H1 (cell line): Measurements from ENCODE around the gene SYT17. TPM values are rescaled to one million over a fixed set of nuclear protein-coding genes. Genes with fewer than 3 reads are reported as not detected.

ENCODE experiments used
- EP300 ChIP-seq, 2 experiments: IDR thresholded peaks; 1 replicate in 1 of 2; 2 replicates in 1 of 2; pipeline ENCODE4 v1.6.1; 2011 to 2012; ENCODE audit warnings: low read depth in 2 of 2, low read length in 2 of 2, mild to moderate bottlenecking in 2 of 2, borderline replicate concordance in 1 of 2, inconsistent platforms in 1 of 2, moderate library complexity in 1 of 2
- MAFK ChIP-seq: IDR thresholded peaks from 2 replicates; pipeline ENCODE4 v1.6.1; 2012; ENCODE audit warnings: low read depth, mild to moderate bottlenecking, improper control_type of control experiment, low read length
- SIN3A ChIP-seq, 2 experiments: IDR thresholded peaks in 1 of 2; conservative IDR thresholded peaks in 1 of 2; 2 replicates each; pipeline ENCODE4 v1.6.1; 2011 to 2012; ENCODE audit warnings: low read length in 2 of 2, improper control_type of control experiment in 1 of 2, low read depth in 1 of 2, mild to moderate bottlenecking in 1 of 2
- polyA plus RNA-seq, 7 experiments: library from polyadenylated mRNA; depleted of rRNA in 3 of 7; stranded (reverse) in 5 of 7; unstranded in 2 of 7; fragments of >200 nt in 5 of 7; fragments of 200-250 nt in 2 of 7; gene quantifications; 1 replicate in 5 of 7; 2 replicates in 1 of 7; 4 replicates in 1 of 7; pipeline versions ENCODE4 v1.2.1 to v1.2.3, GENCODE V29; 2011 to 2013; ENCODE audit warnings: missing spikeins in 2 of 7, mixed read lengths in 2 of 7
- total RNA-seq: library from RNA; stranded (reverse); fragmentation: NEBNext Ultra II Directional; extraction: Animal tissue kit (Norgen Biotek cat#: 25700); gene quantifications from 2 replicates; pipeline ENCODE4 v1.2.1, GENCODE V29; 2021

The SYT17 gene
- total and polyA plus RNA-seq, 2 of the 8 experiments (the other 6 are each of a cell fraction or from before 2014, with no cell fraction given): 5.8 to 18.1 TPM

- peak; percentile 94 for TF ChIP-seq MAFK
- peak in 1 of 2 experiments; percentile 39; a peak in 1 of 3 replicates for TF ChIP-seq EP300 (IDR thresholded peaks at IDR 0.05; ENCODE audit: borderline replicate concordance in 1 of 2, low read depth in 2 of 2, low read length in 2 of 2)
- 0 out of 4 replicates have a peak, but pooled peaks of 1 of the 2 experiments have one; percentile 41 for TF ChIP-seq SIN3A (conservative IDR thresholded peaks at IDR 0.05 in 1 of 2, IDR thresholded peaks at IDR 0.05 in 1 of 2; ENCODE audit: low read depth in 1 of 2, low read length in 2 of 2)
These were observed 123.4 kb downstream of the SYT17 start (continued) for GRCh38 chr16:19291475-19291874.
